HG03175 (cell line): ENCODE measurements around the gene TLR4.

Experiments used
- ATAC-seq: cut with Tn5 transposase; IDR thresholded peaks from one replicate; pipeline ENCODE4 v1.9.1; 2021; ENCODE audit warnings: mild to moderate bottlenecking, moderate library complexity; ENCODE audit not compliant: unreplicated experiment

The TLR4 gene

GRCh38 chr9:117704024-117704575 lies at the start of gene TLR4:
TSS of gene TLR4 (plus strand) at chr9:117704403. CDS start at chr9:117704473, 70 bp downstream.
- ATAC-seq, result peak; percentile 100

DNA sequence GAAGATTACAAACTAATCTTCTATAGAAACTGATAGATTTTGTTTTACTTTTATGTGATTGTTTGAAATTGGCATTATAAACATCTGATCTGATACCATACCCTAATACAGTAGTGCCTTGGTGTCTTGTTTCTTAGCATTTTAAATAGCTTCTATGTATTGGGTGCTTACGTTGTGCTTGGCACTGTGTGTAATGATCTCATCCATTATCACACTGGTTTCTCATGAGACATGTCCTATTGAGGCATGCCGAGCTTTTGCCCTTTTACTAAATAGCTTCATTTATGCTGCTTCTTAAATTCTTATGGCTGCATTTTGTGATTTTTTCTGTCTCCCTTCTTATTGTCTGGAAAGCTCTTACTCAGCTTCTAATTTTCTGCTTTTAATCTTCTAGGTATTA lies 48.2 kb upstream of the TLR4 start:
- no peak for ATAC-seq

- no peak for ATAC-seq
Observed at GRCh38 chr9:117662651-117663050, 41.6 kb upstream of the TLR4 start.

- no peak for ATAC-seq
Observed at GRCh38 chr9:117664419-117664818, 39.8 kb upstream of the TLR4 start.

DNA sequence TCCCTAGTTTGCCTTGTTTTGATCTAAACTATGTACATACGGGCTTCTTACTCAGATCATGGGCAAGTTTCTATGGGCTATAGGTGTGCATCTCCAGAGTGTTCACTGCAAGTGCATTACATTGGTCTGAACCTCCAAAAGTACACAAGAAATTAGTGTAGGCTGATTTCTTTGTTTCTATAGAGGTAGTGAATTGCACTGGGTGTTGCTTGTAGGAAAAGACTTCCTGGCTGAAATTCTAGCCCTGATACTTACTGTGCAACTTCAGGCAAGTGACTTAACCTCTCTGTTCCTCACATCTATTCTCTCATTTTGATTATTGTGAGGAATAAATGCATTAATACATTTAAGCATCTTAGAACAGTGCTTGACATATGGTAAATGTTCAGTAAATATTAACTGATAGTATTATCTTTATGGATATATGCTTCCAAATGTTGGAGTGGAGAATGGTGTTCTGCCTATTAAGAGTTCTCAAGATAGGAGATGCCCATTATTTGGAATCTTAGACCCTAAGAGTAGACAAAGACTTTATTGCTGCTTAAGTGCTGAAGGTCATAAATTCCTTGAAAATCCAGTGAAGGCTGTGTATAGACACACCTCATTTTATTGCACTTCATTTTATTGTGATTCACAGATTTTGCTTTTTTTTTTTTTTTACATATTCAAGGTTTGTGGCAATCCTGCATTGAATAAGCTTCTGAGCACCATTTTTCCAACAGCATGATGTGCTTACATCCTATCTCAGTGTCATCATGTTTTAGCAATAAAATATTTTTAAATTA lies 38.4 kb upstream of the TLR4 start:
- no peak for ATAC-seq

DNA sequence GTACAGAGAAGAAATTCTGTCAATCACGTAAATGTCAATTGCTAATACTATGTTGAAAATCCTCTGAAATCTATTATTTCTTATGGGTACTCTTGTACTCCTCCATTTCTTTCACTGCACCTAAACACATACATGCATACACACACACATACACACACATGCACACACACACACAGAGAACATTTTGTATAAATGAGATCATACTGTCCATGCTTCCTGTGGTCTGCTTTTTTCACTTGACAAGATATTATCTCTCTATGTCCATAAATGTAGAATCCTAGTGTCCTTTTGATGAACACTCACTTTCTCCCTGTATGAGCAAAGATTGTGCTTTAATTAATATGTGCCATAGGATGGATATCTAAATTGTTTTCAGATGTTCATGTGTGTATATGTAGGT lies 32.7 kb upstream of the TLR4 start:
- no peak for ATAC-seq

GRCh38 chr9:117672369-117672768 lies 31.8 kb upstream of the TLR4 start:
- no peak for ATAC-seq

DNA sequence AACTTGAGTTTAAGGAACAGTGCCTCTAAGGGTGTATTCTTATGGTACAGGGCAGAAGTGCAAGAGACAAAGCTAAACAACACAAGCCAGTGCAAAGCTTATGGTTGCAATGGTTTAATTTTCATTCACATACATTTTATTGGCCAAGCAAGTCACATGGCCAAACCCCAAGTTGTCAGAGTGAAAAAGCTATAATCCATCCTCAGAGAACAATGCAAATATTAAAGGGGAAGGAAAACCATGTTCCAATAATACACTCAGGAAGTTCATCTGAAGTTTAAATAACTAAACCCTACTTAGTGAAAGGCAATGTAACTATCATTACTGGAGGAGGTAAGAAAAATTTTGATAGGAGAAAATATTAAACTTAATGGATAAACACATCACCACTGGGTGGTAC lies 26.6 kb upstream of the TLR4 start:
- ATAC-seq, result no peak

GRCh38 chr9:117678871-117679270 lies 25.3 kb upstream of the TLR4 start:
- ATAC-seq, result peak; percentile 44

DNA sequence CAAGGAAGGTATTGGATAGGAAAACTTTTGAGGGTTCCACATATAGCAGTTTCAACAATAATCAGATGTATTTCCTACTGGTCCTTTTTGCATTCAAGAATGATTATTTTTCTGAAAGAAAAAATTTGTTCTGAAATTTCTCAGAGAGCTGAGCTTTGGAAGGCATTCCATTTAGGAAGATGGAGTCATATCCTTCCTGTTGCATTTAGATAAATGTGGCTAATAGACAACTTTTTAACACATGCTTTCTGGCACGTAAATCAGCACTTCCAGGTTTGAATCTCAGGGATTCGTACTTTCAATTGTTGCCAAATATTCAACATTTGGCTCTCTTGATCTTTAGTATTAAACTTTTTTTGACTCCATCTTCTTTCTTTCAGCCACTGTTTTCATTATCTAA lies 24.8 kb upstream of the TLR4 start:
- ATAC-seq, result no peak

DNA sequence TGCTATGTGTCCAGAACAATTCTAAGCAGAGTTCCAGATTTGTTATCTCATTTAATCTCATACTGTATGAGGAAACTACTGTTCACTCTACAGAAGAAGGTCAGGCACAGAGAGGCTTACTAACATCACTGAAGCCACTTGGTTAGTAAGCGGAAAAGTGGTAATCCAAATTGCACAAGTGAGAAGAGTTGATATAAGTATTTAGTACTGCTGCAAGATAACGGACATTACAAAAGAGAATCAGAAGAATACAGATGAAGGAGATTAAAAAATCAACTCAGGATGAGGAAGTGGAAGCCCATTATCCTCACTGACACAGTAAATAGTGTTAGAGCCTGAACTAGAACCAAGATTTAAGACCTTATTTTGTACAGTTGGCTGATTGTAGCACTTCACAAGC lies 22.3 kb upstream of the TLR4 start:
- no peak for ATAC-seq

DNA sequence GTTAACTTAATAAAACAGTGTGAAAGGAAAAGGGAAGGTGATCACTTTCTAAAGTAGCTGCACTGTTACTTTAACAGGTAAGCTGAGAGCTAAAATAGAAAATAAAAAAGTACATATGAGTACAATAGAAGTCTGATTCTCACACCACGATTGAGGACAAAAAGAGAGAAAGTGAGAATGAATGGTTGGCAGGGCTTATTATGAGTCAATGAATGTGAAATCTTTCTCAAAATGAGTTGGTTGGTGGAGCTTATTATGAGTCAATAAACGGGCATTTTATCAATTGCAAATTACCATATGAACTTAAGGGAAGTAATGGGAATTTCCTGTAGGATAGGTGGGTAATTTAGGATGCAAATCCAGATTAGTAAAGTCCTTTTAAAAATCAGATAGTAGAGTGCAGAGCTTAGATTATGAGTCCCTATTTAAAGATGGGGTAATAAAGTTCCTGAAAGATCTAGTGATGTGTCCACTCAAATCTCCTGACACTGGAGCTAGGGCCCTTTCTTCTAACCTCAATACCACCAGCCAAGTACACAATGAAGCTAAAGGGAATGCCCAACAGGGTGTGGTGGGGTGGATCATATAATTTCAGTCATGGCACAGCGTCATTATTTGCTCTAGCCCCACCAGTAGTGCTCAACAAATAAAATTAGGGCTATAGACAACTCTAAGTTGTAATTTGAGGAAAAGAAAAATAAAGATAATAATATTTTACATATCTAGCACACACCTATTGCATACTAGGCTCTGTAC lies 21.1 kb upstream of the TLR4 start:
- peak; percentile 80 for ATAC-seq

- no peak for ATAC-seq
Observed at GRCh38 chr9:117687532-117687931, 16.7 kb upstream of the TLR4 start.

- no peak for ATAC-seq
Observed at GRCh38 chr9:117691367-117691766, 12.8 kb upstream of the TLR4 start.

GRCh38 chr9:117696154-117696553 lies 8.0 kb upstream of the TLR4 start:
- ATAC-seq, result no peak

DNA sequence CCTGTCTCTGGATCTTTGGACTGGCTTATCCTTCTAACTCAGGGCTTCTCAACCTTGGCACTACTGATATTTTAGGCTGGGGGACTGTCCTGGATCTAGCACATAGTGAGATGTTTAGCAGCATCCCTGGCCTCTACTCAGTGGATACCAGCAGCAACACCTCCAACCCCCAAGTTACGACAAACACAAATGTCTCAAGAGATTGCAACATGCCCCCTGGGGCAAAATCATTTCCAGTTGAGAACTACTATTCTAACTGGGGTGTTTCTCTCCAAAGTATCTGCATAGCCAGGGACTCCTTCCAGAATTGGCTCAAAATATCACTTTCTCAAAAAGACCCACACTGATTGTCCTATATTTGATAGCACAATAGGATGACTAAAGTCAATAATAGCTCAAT lies 7.2 kb upstream of the TLR4 start:
- ATAC-seq, result no peak

GRCh38 chr9:117703537-117703936 lies 666 bp upstream of the TLR4 start:
- peak; percentile 6 for ATAC-seq

DNA sequence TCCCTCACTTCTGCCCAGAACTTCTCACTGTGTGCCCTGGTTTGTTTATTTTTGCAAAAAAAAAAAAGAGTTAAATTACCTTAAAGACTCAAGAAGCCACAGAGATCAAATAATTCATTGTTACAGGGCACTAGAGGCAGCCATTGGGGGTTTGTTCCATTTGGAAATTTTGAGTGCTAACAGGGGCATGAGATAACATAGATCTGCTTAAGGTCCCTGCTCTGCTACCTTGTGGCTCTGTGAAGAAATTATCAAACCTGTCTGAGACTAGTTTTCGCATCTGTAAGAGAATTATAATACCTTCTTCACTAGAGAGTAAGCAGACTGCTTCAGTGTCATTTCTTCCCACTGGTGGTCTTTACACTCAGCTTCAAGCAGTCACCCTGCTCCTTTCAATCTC lies 394 bp downstream of the TLR4 start:
- ATAC-seq, result no peak

- ATAC-seq, result no peak
Observed at GRCh38 chr9:117705386-117705785, 1.2 kb downstream of the TLR4 start.

- ATAC-seq, result no peak
Observed at GRCh38 chr9:117706421-117707116, 2.4 kb downstream of the TLR4 start.

- ATAC-seq, result no peak
Observed at GRCh38 chr9:117707561-117707960, 3.4 kb downstream of the TLR4 start.
